ENCODE measurements around the gene ASMTL.

DNA sequence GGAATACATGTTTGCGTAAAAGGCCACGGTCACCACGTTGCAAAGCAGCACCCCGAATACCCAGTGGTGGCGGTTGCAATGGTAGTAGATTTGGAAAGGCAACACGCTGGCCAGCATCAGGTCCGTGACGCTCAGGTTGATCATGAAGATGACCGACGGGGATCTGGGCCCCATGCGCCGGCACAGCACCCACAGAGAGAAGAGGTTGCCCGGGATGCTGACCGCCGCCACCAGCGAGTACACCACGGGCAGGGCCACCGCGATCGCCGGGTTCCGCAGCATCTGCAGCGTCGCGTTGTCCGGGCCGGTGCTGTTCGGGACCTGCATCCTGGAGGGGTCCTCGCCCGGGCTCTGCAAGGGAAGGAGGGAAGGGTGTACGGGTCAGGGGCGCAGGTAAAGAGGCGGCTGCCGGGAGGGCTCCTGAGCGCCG, 13.5 kb upstream of the ASMTL start:
- TF ChIP-seq CTCF (conservative IDR thresholded peaks at IDR 0.05 in 1 of 2, IDR thresholded peaks at IDR 0.05 in 1 of 2; ENCODE audit: extremely low read depth in 1 of 2, insufficient read depth in 1 of 2, low read depth in 1 of 2, low read length in 2 of 2) = no peak
- TF ChIP-seq EZH2 (IDR thresholded peaks at IDR 0.05; ENCODE audit: borderline replicate concordance, low read length) = no peak
